HG02588 (cell line): ENCODE results near the gene KRT6A.

Experiments
- ATAC-seq: cut with Tn5 transposase; IDR thresholded peaks from one replicate; pipeline ENCODE4 v1.9.1; 2021; ENCODE audit warnings: mild to moderate bottlenecking, moderate library complexity; ENCODE audit not compliant: unreplicated experiment

Gene KRT6A

GRCh38 chr12:52524898-52525591, 32.0 kb upstream of the KRT6A start:
- no peak for ATAC-seq

- ATAC-seq, result no peak
Measured at GRCh38 chr12:52524241-52524897, 31.3 kb upstream of the KRT6A start.

GRCh38 chr12:52523824-52524223, 30.8 kb upstream of the KRT6A start:
- ATAC-seq, result no peak

- no peak for ATAC-seq
Measured at GRCh38 chr12:52522346-52523011, 29.4 kb upstream of the KRT6A start.

GRCh38 chr12:52521568-52522266, 28.7 kb upstream of the KRT6A start:
- ATAC-seq, result no peak

- no peak for ATAC-seq
Measured at GRCh38 chr12:52521175-52521567, 28.1 kb upstream of the KRT6A start.

- no peak for ATAC-seq
Measured at GRCh38 chr12:52519826-52520662, 27.0 kb upstream of the KRT6A start, which contains the start of gene KRT5. Gene KRT5, minus strand, starts transcription at chr12:52520394. Its CDS starts 98 bp downstream, at chr12:52520296.

GRCh38 chr12:52519387-52519703, 26.3 kb upstream of the KRT6A start:
- ATAC-seq, result no peak

GRCh38 chr12:52518574-52519386, 25.7 kb upstream of the KRT6A start:
- ATAC-seq, result no peak

- no peak for ATAC-seq
Measured at GRCh38 chr12:52517888-52518287, 24.8 kb upstream of the KRT6A start.

GRCh38 chr12:52517005-52517835, 24.2 kb upstream of the KRT6A start:
- no peak for ATAC-seq

GRCh38 chr12:52515927-52516831, 23.1 kb upstream of the KRT6A start:
- ATAC-seq, result no peak

GRCh38 chr12:52515319-52515646, 22.2 kb upstream of the KRT6A start:
- no peak for ATAC-seq

GRCh38 chr12:52514471-52515318, 21.6 kb upstream of the KRT6A start:
- no peak for ATAC-seq

GRCh38 chr12:52513736-52514135, 20.7 kb upstream of the KRT6A start:
- no peak for ATAC-seq

GRCh38 chr12:52508211-52508610, 15.2 kb upstream of the KRT6A start:
- ATAC-seq, result no peak
